ENCODE data around the gene IMPDH1.

The IMPDH1 gene

GRCh38 chr7:128396357-128396756 lies 13.4 kb downstream of the IMPDH1 start:
- peaks cover 40 to 98% (median 78%) of the 10 kb centered on the region in 3 donors for H3K36me3 ChIP-seq
- H3K4me3 ChIP-seq, result no peak overlapping the region
- H3K9me3 ChIP-seq, result no peaks in the 10 kb centered on the region
- no peak for DNase-seq
- intact Hi-C loops (cut with DNase I; ENCODE audit: low total_unique reads), result no loop called here
- no peaks in the 10 kb centered on the region for H3K4me1 ChIP-seq
- H3K27me3 ChIP-seq, result no peaks in the 10 kb centered on the region
- no peak for TF ChIP-seq CTCF (IDR thresholded peaks at IDR 0.05)
- no peak overlapping the region for H3K27ac ChIP-seq

- no peaks in the 10 kb centered on the region for H3K27me3 ChIP-seq
- H3K36me3 ChIP-seq, result peaks cover 40 to 93% (median 73%) of the 10 kb centered on the region in 3 donors
- intact Hi-C loops (cut with DNase I; ENCODE audit: low total_unique reads), result no loop called here
- H3K27ac ChIP-seq, result no peak overlapping the region
- H3K9me3 ChIP-seq, result no peaks in the 10 kb centered on the region
- no peak for DNase-seq
- no peaks in the 10 kb centered on the region for H3K4me1 ChIP-seq
- H3K4me3 ChIP-seq, result no peak overlapping the region
- TF ChIP-seq CTCF (IDR thresholded peaks at IDR 0.05), result no peak
Observed at GRCh38 chr7:128395748-128396147, 14.0 kb downstream of the IMPDH1 start.

DNA sequence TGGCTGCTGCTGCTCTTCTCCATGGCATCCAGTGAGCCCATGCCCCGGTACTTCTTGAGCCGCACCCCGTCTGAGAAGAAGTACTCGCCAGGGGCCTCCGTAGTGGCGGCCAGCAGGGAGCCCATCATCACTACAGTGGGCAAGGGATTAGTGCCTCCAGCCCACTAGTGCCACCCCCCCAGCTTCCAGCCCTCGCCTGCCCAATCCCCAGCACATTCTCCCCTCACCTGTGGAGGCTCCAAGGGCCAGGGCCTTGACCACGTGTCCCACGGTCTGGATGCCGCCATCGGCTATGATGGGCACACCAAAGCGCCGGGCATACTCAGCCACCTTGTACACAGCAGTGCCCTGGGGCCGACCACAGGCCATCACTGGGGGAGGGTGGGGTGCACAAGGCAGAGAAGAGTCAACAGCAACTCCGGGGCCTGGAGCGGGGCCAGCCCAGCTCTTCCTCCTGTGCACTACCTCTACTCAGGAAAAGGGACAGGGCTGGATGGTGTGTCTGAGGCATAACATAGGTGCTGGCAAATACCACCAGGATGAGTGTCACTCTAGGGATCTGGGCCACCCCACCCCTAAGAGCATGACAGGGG lies 14.8 kb downstream of the IMPDH1 start:
- Histone ChIP-seq H3K4me1 (no peaks in the 10 kb centered on the region), H3K9me3 (no peaks in the 10 kb centered on the region), H3K27me3 (no peaks in the 10 kb centered on the region), H3K27ac (no peak overlapping the region), H3K4me3 (no peak overlapping the region), H3K36me3 (peaks cover 40 to 85% (median 66%) of the 10 kb centered on the region in 3 donors)
- DNase-seq, result no peak
- no peak for TF ChIP-seq CTCF (IDR thresholded peaks at IDR 0.05)
- intact Hi-C loops (cut with DNase I; ENCODE audit: low total_unique reads), result no loop called here

DNA sequence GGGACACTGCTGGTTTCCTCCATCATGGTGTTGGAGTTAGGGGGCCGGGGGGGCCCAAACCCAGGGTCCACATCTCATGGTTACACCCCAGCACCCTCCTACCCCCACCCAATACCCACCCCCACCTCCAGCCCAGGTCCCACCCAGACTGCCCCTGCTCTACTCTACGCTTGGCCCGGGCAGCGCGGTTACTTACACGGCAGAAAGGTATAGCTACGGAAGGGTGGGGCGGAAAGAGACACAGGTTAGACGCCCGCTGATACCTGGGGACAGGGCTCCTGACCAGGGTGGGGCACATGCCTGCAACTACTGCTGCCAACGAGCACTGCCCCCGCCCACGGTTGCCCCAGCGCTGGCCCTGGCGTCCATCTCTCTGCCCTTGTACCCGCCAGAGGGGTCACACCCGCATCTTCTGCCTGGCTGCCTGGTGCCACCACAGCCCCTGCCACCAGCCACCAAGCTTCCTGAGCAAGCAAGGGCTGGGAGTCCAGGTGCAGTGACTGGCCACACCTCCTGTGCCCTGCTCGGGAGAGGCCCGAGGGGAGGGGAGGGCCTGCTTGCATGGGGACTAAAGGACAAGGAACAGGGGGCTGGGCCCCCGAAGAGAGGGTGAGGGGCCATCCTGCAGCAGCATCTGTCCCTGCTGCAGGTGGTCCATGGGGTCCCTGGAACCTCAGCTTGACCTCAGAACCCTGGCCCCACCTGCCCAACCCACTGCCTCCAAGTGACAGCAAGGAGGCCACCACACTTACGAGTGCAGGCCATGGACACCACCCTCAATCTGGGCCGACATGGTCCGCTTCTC lies 16.1 kb downstream of the IMPDH1 start:
- DNase-seq, result no peak
- Histone ChIP-seq H3K27ac (no peak overlapping the region), H3K4me3 (no peak overlapping the region), H3K4me1 (no peaks in the 10 kb centered on the region), H3K27me3 (peaks cover 0 to 9% of the 10 kb centered on the region in 2 donors), H3K36me3 (peaks cover 40 to 75% (median 61%) of the 10 kb centered on the region in 3 donors), H3K9me3 (no peaks in the 10 kb centered on the region)
- TF ChIP-seq CTCF (IDR thresholded peaks at IDR 0.05), result no peak
- intact Hi-C loops (cut with DNase I; ENCODE audit: low total_unique reads), result no loop called here

DNA sequence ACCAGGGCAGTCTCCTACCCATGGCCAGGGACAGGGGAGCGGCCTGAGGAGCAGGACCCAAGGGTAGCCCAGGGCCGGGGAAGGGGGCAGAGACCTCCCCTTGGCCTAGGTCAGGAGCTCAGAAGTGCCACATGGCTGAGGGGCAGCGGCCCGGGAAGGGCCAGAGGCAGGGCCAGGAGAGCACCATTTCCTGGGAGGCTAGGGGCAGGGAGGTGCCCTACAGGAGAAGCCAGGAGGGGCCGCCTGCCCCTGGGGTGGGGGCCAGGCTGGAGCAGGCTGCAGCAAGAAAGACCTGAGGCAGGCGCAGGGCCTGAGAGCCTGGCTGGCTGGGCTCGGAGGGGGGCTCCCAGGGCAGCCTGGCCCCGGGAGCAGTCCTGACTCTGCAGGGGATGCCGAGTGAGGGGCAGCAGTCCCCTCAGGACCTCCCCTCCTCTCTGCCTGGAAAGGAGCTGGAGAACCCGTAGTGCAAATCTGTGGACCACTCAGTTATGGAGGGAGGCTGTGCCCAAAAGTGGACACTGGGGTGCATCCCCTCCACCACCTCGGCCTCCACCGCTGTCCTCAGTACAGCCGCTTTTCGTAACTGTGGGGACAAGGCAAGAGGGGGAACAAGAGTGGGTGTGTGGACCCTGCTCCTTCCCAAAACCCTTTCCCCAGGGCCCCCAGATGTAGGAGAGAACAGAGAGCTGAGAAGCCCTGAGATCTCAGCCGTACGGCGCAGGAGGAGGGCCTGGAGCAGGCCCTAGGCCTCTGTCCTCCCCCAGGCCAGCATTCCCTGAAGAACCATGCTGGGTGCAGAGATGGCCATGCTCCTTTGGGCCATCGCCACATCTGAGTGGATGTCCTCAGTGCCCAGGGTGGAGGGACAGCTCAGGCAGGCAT lies 17.1 kb downstream of the IMPDH1 start:
- no peaks in the 10 kb centered on the region for H3K9me3 ChIP-seq
- H3K27ac ChIP-seq, result no peak overlapping the region
- H3K4me1 ChIP-seq, result peaks cover 0 to 3% (median 0%) of the 10 kb centered on the region in 4 donors
- no peak for TF ChIP-seq CTCF (IDR thresholded peaks at IDR 0.05)
- H3K4me3 ChIP-seq, result no peak overlapping the region
- DNase-seq, result peak in 1 of 2 donors; percentile 56
- H3K27me3 ChIP-seq, result peaks cover 0 to 9% of the 10 kb centered on the region in 2 donors
- peaks cover 33 to 64% (median 54%) of the 10 kb centered on the region in 3 donors for H3K36me3 ChIP-seq
- intact Hi-C loops (cut with DNase I; ENCODE audit: low total_unique reads), result no loop called here
